Uterus (tissue), 4 donors: ENCODE data around the gene CORO1C. TPM values are rescaled to one million over a fixed set of nuclear protein-coding genes. Genes with fewer than 3 reads are reported as not detected.
A peak's percentile ranks its signal among the peaks of the same experiment; 100 is the strongest.

ENCODE experiments used
- DNase-seq, 2 donors: peaks; one replicate each; pipeline ENCODE4 v3.0.0-alpha.2; 2019 to 2020
- H3K27ac ChIP-seq, 2 donors: fragments of 200-600 bp; sonication (generic); 1 replicate in 1 of 2; 2 replicates in 1 of 2; pipeline ENCODE4 v1.5.1; 2016 to 2018
- H3K27me3 ChIP-seq, 2 donors: fragments of 200-600 bp; sonication (generic); one replicate each; pipeline ENCODE4 v1.5.1; 2018 to 2019; ENCODE audit warnings: control low read depth in 1 of 2
- H3K36me3 ChIP-seq, 2 donors: fragments of 200-600 bp; sonication (generic); one replicate each; pipeline ENCODE4 v1.5.1; 2019; ENCODE audit warnings: control low read depth in 1 of 2
- H3K4me1 ChIP-seq, 2 donors: fragments of 200-600 bp; sonication (generic); one replicate each; pipeline ENCODE4 v1.5.1; 2018 to 2019; ENCODE audit warnings: control low read depth in 1 of 2
- H3K4me3 ChIP-seq, 2 donors: fragments of 200-600 bp; sonication (generic); 1 replicate in 1 of 2; 2 replicates in 1 of 2; pipeline ENCODE4 v1.5.1; 2018 to 2019; ENCODE audit warnings: mild to moderate bottlenecking in 1 of 2
- H3K9me3 ChIP-seq, 2 donors: fragments of 200-600 bp; sonication (generic); one replicate each; pipeline ENCODE4 v1.5.1; 2019; ENCODE audit warnings: control low read depth in 1 of 2
- CTCF ChIP-seq, 4 experiments: fragments of 200-600 bp in 2 of 4; fragments of 450-650 bp in 2 of 4; sonication (generic) in 2 of 4; IDR thresholded peaks; one replicate each; pipeline ENCODE4 v1.5.1; 2016 to 2019; ENCODE audit warnings: antibody characterized with exemption in 4 of 4, mild to moderate bottlenecking in 2 of 4, moderate library complexity in 1 of 4
- POLR2A ChIP-seq, 2 donors: fragments of 450-650 bp; IDR thresholded peaks; one replicate each; pipeline ENCODE4 v1.6.1; 2016; ENCODE audit warnings: antibody characterized with exemption in 2 of 2, mild to moderate bottlenecking in 1 of 2, moderate library complexity in 1 of 2
- intact Hi-C: fragments of 100-400 bp; cut with DNase I; formaldehyde crosslinking; loops from one replicate; pipeline ENCODE4 v1.15.1; 2023; ENCODE audit warnings: low total_unique reads
- total RNA-seq, 4 donors: library from RNA; depleted of rRNA in 3 of 4; stranded (reverse); fragments of >200 nt in 3 of 4; gene quantifications; one replicate each; pipeline versions ENCODE4 v1.1.0 to v1.2.4, GENCODE V29; 2014 to 2023
- donor health status: DM: yes; HTN: yes; CAD: no.

CORO1C gene
- total RNA-seq, 4 donors from 2014 or later = 129 to 357 (median 235) TPM

DNA sequence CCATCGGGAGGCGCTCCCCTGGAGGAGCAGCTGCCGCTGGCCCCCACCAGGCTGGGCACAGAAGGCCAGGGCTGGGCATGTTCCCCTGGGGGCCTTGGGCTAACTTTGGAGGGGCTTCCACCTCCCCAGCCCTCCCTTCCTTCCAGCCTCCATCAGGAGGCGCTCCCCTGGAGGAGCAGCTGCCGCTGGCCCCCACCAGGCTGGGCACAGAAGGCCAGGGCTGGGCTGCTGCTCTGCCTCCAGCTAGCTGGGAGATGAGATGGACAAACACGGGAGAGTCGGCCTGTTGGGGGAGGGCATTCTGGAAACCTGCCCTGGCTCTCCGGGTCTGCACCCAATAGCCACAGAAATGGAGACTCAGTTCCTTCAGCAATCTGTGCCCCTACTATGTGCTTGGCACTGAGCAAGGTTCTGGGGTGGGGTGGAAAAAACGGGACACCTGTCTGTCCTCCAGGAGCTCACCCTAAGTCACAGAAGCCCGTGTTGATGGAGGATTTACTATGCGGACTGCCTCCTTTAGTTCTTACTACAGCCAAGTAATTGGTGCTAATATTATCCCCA is 39.0 kb upstream of the CORO1C start:
- Histone ChIP-seq H3K4me1 (peaks cover 0 to 10% of the 10 kb centered on the region in 2 donors), H3K4me3 (no peak overlapping the region), H3K9me3 (no peaks in the 10 kb centered on the region), H3K36me3 (no peaks in the 10 kb centered on the region), H3K27me3 (no peaks in the 10 kb centered on the region), H3K27ac (peak overlapping the region in 1 of 2 donors; percentile 2)
- DNase-seq = no peak
- no peak for TF ChIP-seq CTCF (IDR thresholded peaks at IDR 0.05)
- no peak for TF ChIP-seq POLR2A (IDR thresholded peaks at IDR 0.05)
- intact Hi-C loops = no loop called here

DNA sequence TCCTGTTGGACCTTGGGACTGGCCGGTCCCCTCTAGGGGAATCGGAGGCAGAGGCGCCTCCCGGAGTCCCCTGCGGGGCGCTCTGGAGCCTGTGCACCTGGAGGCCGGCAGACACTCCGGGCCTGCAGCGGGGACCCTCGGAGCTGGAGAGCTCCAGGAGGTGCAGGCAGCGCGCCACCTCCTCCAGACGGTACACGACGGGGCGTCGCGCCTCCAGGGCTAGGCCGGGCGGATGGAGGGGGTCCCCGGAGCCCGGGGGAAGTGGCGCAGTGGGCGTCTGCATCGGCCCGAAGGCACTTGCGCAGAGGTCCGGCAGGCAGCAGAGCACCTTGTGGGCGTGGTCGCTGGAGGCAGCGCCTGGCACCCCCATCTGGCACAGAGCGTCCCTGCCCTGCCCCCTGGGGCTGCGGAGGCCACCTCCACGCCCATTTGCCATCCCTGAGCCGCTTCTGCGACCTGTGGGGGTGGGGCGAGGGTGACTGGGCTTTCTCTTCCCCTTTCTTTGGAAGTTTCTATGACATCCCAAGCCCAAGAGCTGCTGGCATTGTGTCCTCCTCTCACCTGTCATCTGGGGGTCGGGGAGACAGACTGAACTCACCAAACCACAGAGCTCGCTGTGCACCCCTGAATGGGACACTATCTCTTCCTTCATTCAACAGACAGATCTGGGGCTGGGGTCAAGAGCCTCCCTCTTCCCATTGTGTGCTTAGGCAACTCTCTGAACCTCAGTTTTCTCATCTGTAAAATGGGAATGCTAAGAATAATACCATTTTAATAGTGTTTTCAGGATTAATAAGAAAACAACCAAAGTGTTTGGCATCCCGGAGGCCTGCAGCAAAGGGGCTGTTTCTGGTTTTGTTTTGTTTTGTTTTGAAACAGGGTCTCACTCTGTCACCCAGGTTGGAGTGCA is 37.5 kb upstream of the CORO1C start:
- intact Hi-C loops = no loop called here
- peaks cover 0 to 10% of the 10 kb centered on the region in 2 donors for H3K4me1 ChIP-seq
- H3K36me3 ChIP-seq = no peaks in the 10 kb centered on the region
- peak in 1 of 2 donors; percentile 19 for TF ChIP-seq POLR2A (IDR thresholded peaks at IDR 0.05)
- no peak for TF ChIP-seq CTCF (IDR thresholded peaks at IDR 0.05)
- H3K9me3 ChIP-seq = no peaks in the 10 kb centered on the region
- DNase-seq = no peak
- peak overlapping the region in 1 of 2 donors; percentile 3 for H3K27ac ChIP-seq
- no peak overlapping the region for H3K4me3 ChIP-seq
- H3K27me3 ChIP-seq = no peaks in the 10 kb centered on the region

GRCh38 chr12:108766294-108766693 is 35.0 kb upstream of the CORO1C start:
- no peaks in the 10 kb centered on the region for H3K9me3 ChIP-seq
- no peaks in the 10 kb centered on the region for H3K36me3 ChIP-seq
- intact Hi-C loops = no loop called here
- no peak overlapping the region for H3K4me3 ChIP-seq
- no peaks in the 10 kb centered on the region for H3K27me3 ChIP-seq
- no peak overlapping the region for H3K27ac ChIP-seq
- no peak for TF ChIP-seq CTCF (IDR thresholded peaks at IDR 0.05)
- H3K4me1 ChIP-seq = no peaks in the 10 kb centered on the region
- DNase-seq = no peak

- H3K9me3 ChIP-seq = no peaks in the 10 kb centered on the region
- no peak for TF ChIP-seq CTCF (IDR thresholded peaks at IDR 0.05)
- no peak for TF ChIP-seq POLR2A (IDR thresholded peaks at IDR 0.05)
- H3K4me3 ChIP-seq = no peak overlapping the region
- intact Hi-C loops = no loop called here
- no peak for DNase-seq
- H3K27ac ChIP-seq = no peak overlapping the region
- no peaks in the 10 kb centered on the region for H3K4me1 ChIP-seq
- H3K27me3 ChIP-seq = no peaks in the 10 kb centered on the region
- no peaks in the 10 kb centered on the region for H3K36me3 ChIP-seq
These were observed 34.0 kb upstream of the CORO1C start for GRCh38 chr12:108765289-108765764.
